ENCODE results near the gene CCDC192.

Gene CCDC192

GRCh38 chr5:127980843-127981242, 277.7 kb downstream of the CCDC192 start:
- TF ChIP-seq TAF1 (IDR thresholded peaks at IDR 0.05; ENCODE audit: low read depth, low read length), result no peak
- TF ChIP-seq SPI1 (IDR thresholded peaks at IDR 0.05; ENCODE audit: low read depth, low read length), result no peak
- no peak for TF ChIP-seq POLR2AphosphoS5 (IDR thresholded peaks at IDR 0.05; ENCODE audit: low read depth, low read length)
- TF ChIP-seq POU2F2 (IDR thresholded peaks at IDR 0.05; ENCODE audit: low read depth, low read length), result no peak
- DNase-seq (ENCODE audit: insufficient read length, low spot score) (no peak), FAIRE-seq (no peak)

GRCh38 chr5:127981498-127981897, 278.3 kb downstream of the CCDC192 start:
- FAIRE-seq, result no peak
- TF ChIP-seq TAF1 (IDR thresholded peaks at IDR 0.05; ENCODE audit: low read depth, low read length) (no peak), POU2F2 (IDR thresholded peaks at IDR 0.05; ENCODE audit: low read depth, low read length) (no peak), POLR2AphosphoS5 (IDR thresholded peaks at IDR 0.05; ENCODE audit: low read depth, low read length) (no peak), PAX5 (IDR thresholded peaks at IDR 0.05; ENCODE audit: insufficient read depth, low read length, severe bottlenecking) (no peak), POLR2A (IDR thresholded peaks at IDR 0.05; ENCODE audit: low read depth, low read length) (no peak)
- no peak for DNase-seq (ENCODE audit: insufficient read length, low spot score)

GRCh38 chr5:127985811-127986325, 282.7 kb downstream of the CCDC192 start:
- no peak for TF ChIP-seq POLR2AphosphoS5 (IDR thresholded peaks at IDR 0.05; ENCODE audit: low read depth, low read length)
- TF ChIP-seq SPI1 (IDR thresholded peaks at IDR 0.05; ENCODE audit: low read depth, low read length), result no peak
- TF ChIP-seq POU2F2 (IDR thresholded peaks at IDR 0.05; ENCODE audit: low read depth, low read length), result no peak
- TF ChIP-seq TAF1 (IDR thresholded peaks at IDR 0.05; ENCODE audit: low read depth, low read length), result no peak
- TF ChIP-seq POLR2A (IDR thresholded peaks at IDR 0.05; ENCODE audit: low read depth, low read length), result no peak
- TF ChIP-seq PAX5 (IDR thresholded peaks at IDR 0.05; ENCODE audit: insufficient read depth, low read length, severe bottlenecking), result no peak
- FAIRE-seq, result no peak

GRCh38 chr5:127987354-127988145, 284.4 kb downstream of the CCDC192 start:
- DNase-seq (ENCODE audit: insufficient read length, low spot score), result no peak
- no peak for FAIRE-seq
- TF ChIP-seq POLR2A (IDR thresholded peaks at IDR 0.05; ENCODE audit: low read depth, low read length), result no peak
- TF ChIP-seq PAX5 (IDR thresholded peaks at IDR 0.05; ENCODE audit: insufficient read depth, low read length, severe bottlenecking), result no peak
- TF ChIP-seq POLR2AphosphoS5 (IDR thresholded peaks at IDR 0.05; ENCODE audit: low read depth, low read length), result no peak
- TF ChIP-seq POU2F2 (IDR thresholded peaks at IDR 0.05; ENCODE audit: low read depth, low read length), result no peak
- no peak for TF ChIP-seq TAF1 (IDR thresholded peaks at IDR 0.05; ENCODE audit: low read depth, low read length)
- TF ChIP-seq SPI1 (IDR thresholded peaks at IDR 0.05; ENCODE audit: low read depth, low read length), result no peak

More at GRCh38 chr5:127985811-127986325, 282.7 kb downstream of the CCDC192 start:
- DNase-seq (ENCODE audit: insufficient read length, low spot score), result no peak

- no peak for TF ChIP-seq TAF1 (IDR thresholded peaks at IDR 0.05; ENCODE audit: low read depth, low read length)
- no peak for TF ChIP-seq POU2F2 (IDR thresholded peaks at IDR 0.05; ENCODE audit: low read depth, low read length)
- no peak for TF ChIP-seq POLR2AphosphoS5 (IDR thresholded peaks at IDR 0.05; ENCODE audit: low read depth, low read length)
- no peak for TF ChIP-seq POLR2A (IDR thresholded peaks at IDR 0.05; ENCODE audit: low read depth, low read length)
- no peak for TF ChIP-seq PAX5 (IDR thresholded peaks at IDR 0.05; ENCODE audit: insufficient read depth, low read length, severe bottlenecking)
- no peak for TF ChIP-seq SPI1 (IDR thresholded peaks at IDR 0.05; ENCODE audit: low read depth, low read length)
- FAIRE-seq, result no peak
- DNase-seq (ENCODE audit: insufficient read length, low spot score), result no peak
These were observed 285.1 kb downstream of the CCDC192 start for GRCh38 chr5:127988146-127988760.
